ENCODE measurements around the gene AFF3. TPM values are rescaled to one million over a fixed set of nuclear protein-coding genes. Genes with fewer than 3 reads are reported as not detected.
"Not testable (repeated sequence)": the region's sequence is repeated elsewhere in the genome, so short reads cannot be mapped to it uniquely, and the experiment has no call there.

AFF3 gene
- total RNA-seq, 1 experiment from 2014 or later: 0.22 TPM

DNA sequence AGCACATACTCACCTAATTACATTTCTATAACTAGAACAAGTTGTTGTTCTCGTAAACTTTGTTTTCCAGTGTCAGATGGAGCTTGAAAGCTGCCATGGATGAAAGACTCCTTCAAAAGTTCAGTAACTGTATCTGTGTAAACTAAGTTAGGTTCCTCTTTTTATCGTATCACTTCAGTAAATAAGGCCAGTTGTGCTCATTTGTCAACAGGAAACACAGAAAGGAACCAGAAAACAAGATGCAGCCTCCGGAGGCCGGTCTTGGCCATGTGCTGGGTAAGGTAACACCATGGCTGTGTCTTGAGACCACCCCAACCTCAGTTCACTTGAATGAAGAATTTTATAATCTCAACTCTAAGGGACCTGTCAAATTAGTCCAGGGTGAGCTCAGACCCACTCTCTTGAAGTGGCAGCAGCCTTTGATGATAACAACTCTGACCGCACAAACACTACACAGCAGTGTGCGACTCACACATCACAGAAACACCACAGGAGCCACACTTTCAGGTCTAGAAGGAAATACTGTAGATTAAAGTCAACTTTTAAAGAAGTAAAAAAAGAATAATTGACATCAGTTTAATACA is 213.8 kb downstream of the AFF3 start:
- Mint-ChIP-seq H3K27ac (no peak overlapping the region), H3K4me1 (no peaks in the 10 kb centered on the region), H3K36me3 (ENCODE audit: insufficient read depth in 1 of 3, low read depth in 3 of 3) (no peaks in the 10 kb centered on the region; a peak in 1 of 7 replicates), H3K9me3 (no peaks in the 10 kb centered on the region), H3K27me3 (ENCODE audit: low read depth) (peaks cover 3% of the 10 kb centered on the region), H3K4me3 (no peak overlapping the region)
- Histone ChIP-seq H4K91ac (ENCODE audit: insufficient read length, low read depth, low read length) (no peak overlapping the region), H3K56ac (ENCODE audit: insufficient read length, low read depth, low read length) (no peak overlapping the region), H3K14ac (ENCODE audit: insufficient read depth, low read length) (no peak overlapping the region), H3K79me2 (ENCODE audit: insufficient read depth, low read length) (no peaks in the 10 kb centered on the region), H3K27me3 (ENCODE audit: insufficient read depth, low read length) (no peaks in the 10 kb centered on the region), H4K8ac (replicated peaks; ENCODE audit: insufficient read length, low read depth, low read length) (no peak overlapping the region), H4K5ac (ENCODE audit: insufficient read length, low read depth, low read length) (no peak overlapping the region), H3K9ac (ENCODE audit: extremely low read depth, insufficient read length, low read length) (no peak overlapping the region), H2BK120ac (ENCODE audit: low read depth, low read length, poor library complexity, severe bottlenecking) (no peak overlapping the region), H2BK20ac (ENCODE audit: low read depth, low read length, poor library complexity, severe bottlenecking) (no peak overlapping the region), H3K23me2 (ENCODE audit: insufficient read length, low read depth, low read length, poor library complexity, severe bottlenecking) (no peaks in the 10 kb centered on the region), H3K9me3 (ENCODE audit: control insufficient read depth, low read depth, low read length) (no peaks in the 10 kb centered on the region), H2BK12ac (ENCODE audit: insufficient read length, low read depth, low read length) (no peak overlapping the region), H3K4ac (ENCODE audit: low read depth, low read length) (no peak overlapping the region), H3K23ac (ENCODE audit: insufficient read length, low read depth, low read length) (no peak overlapping the region), H2BK15ac (ENCODE audit: low read depth, low read length) (no peak overlapping the region), H3K4me1 (ENCODE audit: insufficient read depth, low read length) (no peaks in the 10 kb centered on the region), H4K20me1 (ENCODE audit: control insufficient read depth, insufficient read depth, insufficient read length) (no peaks in the 10 kb centered on the region), H2BK5ac (ENCODE audit: insufficient read length, low read length) (no peak overlapping the region), H2AFZ (ENCODE audit: low read length) (no peak overlapping the region), H3T11ph (ENCODE audit: low read length) (no peak overlapping the region), H3K79me1 (ENCODE audit: insufficient read depth, low read depth, low read length, poor library complexity, severe bottlenecking) (no peaks in the 10 kb centered on the region), H3K27ac (ENCODE audit: insufficient read length, low read depth, low read length) (no peak overlapping the region), H3K18ac (ENCODE audit: insufficient read length, low read depth, low read length) (no peak overlapping the region), H3K4me2 (ENCODE audit: insufficient read depth, insufficient read length, low read length) (no peak overlapping the region), H2AK5ac (ENCODE audit: insufficient read length, low read length) (no peak overlapping the region)
- TF ChIP-seq, protein P1, sequence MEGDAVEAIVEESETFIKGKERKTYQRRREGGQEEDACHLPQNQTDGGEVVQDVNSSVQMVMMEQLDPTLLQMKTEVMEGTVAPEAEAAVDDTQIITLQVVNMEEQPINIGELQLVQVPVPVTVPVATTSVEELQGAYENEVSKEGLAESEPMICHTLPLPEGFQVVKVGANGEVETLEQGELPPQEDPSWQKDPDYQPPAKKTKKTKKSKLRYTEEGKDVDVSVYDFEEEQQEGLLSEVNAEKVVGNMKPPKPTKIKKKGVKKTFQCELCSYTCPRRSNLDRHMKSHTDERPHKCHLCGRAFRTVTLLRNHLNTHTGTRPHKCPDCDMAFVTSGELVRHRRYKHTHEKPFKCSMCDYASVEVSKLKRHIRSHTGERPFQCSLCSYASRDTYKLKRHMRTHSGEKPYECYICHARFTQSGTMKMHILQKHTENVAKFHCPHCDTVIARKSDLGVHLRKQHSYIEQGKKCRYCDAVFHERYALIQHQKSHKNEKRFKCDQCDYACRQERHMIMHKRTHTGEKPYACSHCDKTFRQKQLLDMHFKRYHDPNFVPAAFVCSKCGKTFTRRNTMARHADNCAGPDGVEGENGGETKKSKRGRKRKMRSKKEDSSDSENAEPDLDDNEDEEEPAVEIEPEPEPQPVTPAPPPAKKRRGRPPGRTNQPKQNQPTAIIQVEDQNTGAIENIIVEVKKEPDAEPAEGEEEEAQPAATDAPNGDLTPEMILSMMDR (conservative IDR thresholded peaks at IDR 0.05): no peak
- WGBS (ENCODE audit: extremely low coverage, insufficient read length, low lambda C conversion rate): no CpG with 5 or more reads among the region's 6 CpGs
- DNase-seq: no peak

DNA sequence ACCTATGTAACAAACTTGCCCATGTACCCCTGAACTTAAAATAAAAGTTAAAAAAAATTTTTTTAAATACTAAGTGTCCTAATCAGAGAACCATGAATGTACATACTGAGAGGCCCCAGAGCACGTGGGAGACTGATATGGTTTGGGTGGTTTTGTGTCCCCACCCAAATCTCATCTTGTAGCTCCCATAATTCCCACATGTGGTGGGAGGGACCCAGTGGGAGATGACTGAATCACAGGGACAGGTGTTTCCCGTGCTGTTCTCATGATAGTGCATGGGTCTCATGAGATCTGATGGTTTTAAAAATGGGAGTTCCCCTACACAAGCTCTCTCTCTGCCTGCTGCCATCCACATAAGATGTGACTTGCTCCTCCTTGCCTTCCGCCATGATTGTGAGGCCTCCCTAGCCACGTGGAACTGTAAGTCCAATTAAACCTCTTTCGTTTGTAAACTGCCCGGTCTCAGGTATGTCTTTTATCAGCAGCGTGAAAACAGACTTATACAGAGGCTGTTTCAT is 214.6 kb downstream of the AFF3 start:
- H2BK20ac ChIP-seq (ENCODE audit: low read depth, low read length, poor library complexity, severe bottlenecking); H4K20me1 ChIP-seq (ENCODE audit: control insufficient read depth, insufficient read depth, insufficient read length); H3K23ac ChIP-seq (ENCODE audit: insufficient read length, low read depth, low read length); H4K5ac ChIP-seq (ENCODE audit: insufficient read length, low read depth, low read length); H4K8ac ChIP-seq (replicated peaks; ENCODE audit: insufficient read length, low read depth, low read length); H3K23me2 ChIP-seq (ENCODE audit: insufficient read length, low read depth, low read length, poor library complexity, severe bottlenecking); H3K4me3 Mint-ChIP-seq; H3K9me3 Mint-ChIP-seq; H3K4me1 ChIP-seq (ENCODE audit: insufficient read depth, low read length); H3K14ac ChIP-seq (ENCODE audit: insufficient read depth, low read length); H3K56ac ChIP-seq (ENCODE audit: insufficient read length, low read depth, low read length); H3K79me2 ChIP-seq (ENCODE audit: insufficient read depth, low read length); H3K18ac ChIP-seq (ENCODE audit: insufficient read length, low read depth, low read length); DNase-seq; H2AK5ac ChIP-seq (ENCODE audit: insufficient read length, low read length); H3K27ac ChIP-seq (ENCODE audit: insufficient read length, low read depth, low read length); H3K27ac Mint-ChIP-seq; H2BK120ac ChIP-seq (ENCODE audit: low read depth, low read length, poor library complexity, severe bottlenecking); H2BK15ac ChIP-seq (ENCODE audit: low read depth, low read length); H3K27me3 Mint-ChIP-seq (ENCODE audit: low read depth); H3K9me3 ChIP-seq (ENCODE audit: control insufficient read depth, low read depth, low read length); H3K4ac ChIP-seq (ENCODE audit: low read depth, low read length); H3K9ac ChIP-seq (ENCODE audit: extremely low read depth, insufficient read length, low read length); H3K27me3 ChIP-seq (ENCODE audit: insufficient read depth, low read length); H3K4me1 Mint-ChIP-seq; H3K36me3 Mint-ChIP-seq (ENCODE audit: insufficient read depth in 1 of 3, low read depth in 3 of 3); H2AFZ ChIP-seq (ENCODE audit: low read length); H3T11ph ChIP-seq (ENCODE audit: low read length); H2BK5ac ChIP-seq (ENCODE audit: insufficient read length, low read length); H3K4me2 ChIP-seq (ENCODE audit: insufficient read depth, insufficient read length, low read length); H4K91ac ChIP-seq (ENCODE audit: insufficient read length, low read depth, low read length); H2BK12ac ChIP-seq (ENCODE audit: insufficient read length, low read depth, low read length); H3K79me1 ChIP-seq (ENCODE audit: insufficient read depth, low read depth, low read length, poor library complexity, severe bottlenecking): not testable (repeated sequence)
- no CpG with 5 or more reads among the region's 7 CpGs for WGBS (ENCODE audit: extremely low coverage, insufficient read length, low lambda C conversion rate)
